Ovary (tissue), 9 donors: ENCODE results near the gene UBE2S. TPM values are rescaled to one million over a fixed set of nuclear protein-coding genes. Genes with fewer than 3 reads are reported as not detected.

Source experiments
- DNase-seq, 5 donors: peaks; one replicate each; pipeline ENCODE4 v3.0.0-alpha.2; 2019 to 2020
- H3K27ac ChIP-seq, 2 donors: fragments of 200-600 bp; one replicate each; pipeline versions ENCODE4 v1.5.1 to v1.8.0; 2019 to 2022
- H3K27me3 ChIP-seq: fragments of 200-600 bp; one replicate; pipeline ENCODE4 v1.8.0; 2022
- H3K36me3 ChIP-seq: fragments of 200-600 bp; sonication (generic); one replicate; pipeline ENCODE4 v1.5.1; 2019
- H3K4me1 ChIP-seq: one replicate; pipeline ENCODE4 v1.8.1; 2013; ENCODE audit warnings: mild to moderate bottlenecking, moderate library complexity; ENCODE audit not compliant: insufficient read depth
- H3K4me3 ChIP-seq: fragments of 200-600 bp; sonication (generic); one replicate; pipeline ENCODE4 v1.5.1; 2017
- H3K9me3 ChIP-seq, 2 donors: fragments of 200-600 bp in 1 of 2; sonication (generic) in 1 of 2; one replicate each; pipeline versions ENCODE4 v1.5.1 to v1.8.1; 2013 to 2019; ENCODE audit warnings: mild to moderate bottlenecking in 1 of 2, moderate library complexity in 1 of 2
- EP300 ChIP-seq: sonication (generic); formaldehyde crosslinking; IDR thresholded peaks from one replicate; pipeline ENCODE4 v1.6.1; 2017; ENCODE audit warnings: antibody characterized with exemption
- POLR2A ChIP-seq: fragments of 450-650 bp; IDR thresholded peaks from one replicate; pipeline ENCODE4 v1.6.1; 2017; ENCODE audit warnings: antibody characterized with exemption, mild to moderate bottlenecking, moderate library complexity
- WGBS, 3 donors: extraction: QIAGEN DNeasy Blood & Tissue Kit in 1 of 3; methylation state at CpG; one replicate each; pipeline versions ENCODE4 v1.1.5 to v1.1.7; 2013 to 2017; 5-methylcytosine and 5-hydroxymethylcytosine counted together
- intact Hi-C, 4 donors: fragments of 100-400 bp; cut with DNase I; formaldehyde crosslinking; loops; one replicate each; pipeline versions ENCODE4 v1.11.0 to v1.15.1; 2022 to 2023
- polyA plus RNA-seq, 2 donors: library from polyadenylated mRNA; stranded (reverse); fragments of 200-250 nt in 1 of 2; fragments of 350-450 nt in 1 of 2; fragmentation: Illumina TruSeq in 1 of 2; extraction: RNeasy Lipid Tissue Mini Kit (QIAGEN cat#74804) in 1 of 2; gene quantifications; one replicate each; pipeline ENCODE4 v1.2.3, GENCODE V29; 2013 to 2014
- total RNA-seq, 7 donors: library from RNA; depleted of rRNA in 2 of 7; stranded (reverse); fragments of >200 nt in 2 of 7; fragmentation: NEBNext Ultra II Directional in 3 of 7; extraction: Animal tissue kit (Norgen Biotek cat#: 25700) in 3 of 7; gene quantifications; one replicate each; pipeline versions ENCODE4 v1.1.0 to v1.2.4, GENCODE V29; 2016 to 2023
- TF ChIP-seq, protein P1 (sequence below), 3 donors: fragments of 450-650 bp in 2 of 3; fragments of 200-600 bp in 1 of 3; IDR thresholded peaks; one replicate each; pipeline versions ENCODE4 v1.5.1 to v1.8.0; 2016 to 2022; ENCODE audit warnings: antibody characterized with exemption in 3 of 3, mild to moderate bottlenecking in 1 of 3
- donor health status: DM: no; HTN: no; CAD: no; lungs with moderate emphysema.
- donor health status: DM: no; HTN: no; CAD: no.
- donor health status: Bipolar disorder and iron deficiency.
- donor health status: DM: yes; HTN: yes; CAD: no.
- donor health status: DM: no; HTN: no; CAD: no.
- donor health status: DM: yes; HTN: yes; CAD: no.

Gene UBE2S
- total and polyA plus RNA-seq, 9 donors = 3.2 to 30.1 (median 16.1) TPM

DNA sequence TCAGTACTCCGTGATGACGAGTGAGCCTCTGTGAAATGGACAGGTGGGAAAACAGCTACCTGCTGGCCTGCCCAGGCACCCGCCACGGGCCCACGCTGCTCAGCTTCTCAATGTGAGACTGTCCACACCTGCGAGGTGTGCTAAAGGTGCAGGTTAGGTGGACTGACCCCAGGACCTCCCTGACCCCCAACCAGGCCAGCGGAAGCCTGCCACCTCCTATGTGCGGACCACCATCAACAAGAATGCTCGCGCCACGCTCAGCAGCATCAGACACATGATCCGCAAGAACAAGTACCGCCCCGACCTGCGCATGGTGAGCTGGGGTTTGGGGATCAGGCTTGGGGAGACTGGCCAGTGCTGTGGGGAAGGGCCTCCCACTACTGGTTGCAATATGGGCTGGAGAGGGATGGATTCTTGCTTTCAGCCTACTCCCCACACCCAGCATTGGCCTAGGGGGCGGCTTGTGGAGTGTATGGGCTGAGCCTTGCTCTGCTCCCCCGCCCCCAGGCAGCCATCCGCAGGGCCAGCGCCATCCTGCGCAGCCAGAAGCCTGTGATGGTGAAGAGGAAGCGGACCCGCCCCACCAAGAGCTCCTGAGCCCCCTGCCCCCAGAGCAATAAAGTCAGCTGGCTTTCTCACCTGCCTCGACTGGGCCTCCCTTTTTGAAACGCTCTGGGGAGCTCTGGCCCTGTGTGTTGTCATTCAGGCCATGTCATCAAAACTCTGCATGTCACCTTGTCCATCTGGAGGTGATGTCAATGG lies 19.7 kb downstream of the UBE2S start:
- Histone ChIP-seq H3K36me3 (no peaks in the 10 kb centered on the region), H3K27ac (no peak overlapping the region), H3K9me3 (no peaks in the 10 kb centered on the region), H3K4me3 (no peak overlapping the region), H3K4me1 (peaks cover 26% of the 10 kb centered on the region), H3K27me3 (no peaks in the 10 kb centered on the region)
- WGBS, 3 donors = 66 to 74% (median 69%) methylated on average over 24 of the region's 24 CpGs
- intact Hi-C loops = loop anchor here in 3 of 4 donors (5.0 to 10.0 kb wide), 4 partner anchors 74 to 117 kb away; partner anchors contain the start of genes C19orf85 (in 1 of the 3) and ISOC2 (in 1 of the 3)
- no peak for DNase-seq
- TF ChIP-seq POLR2A = no peak
- TF ChIP-seq EP300 = no peak

DNA sequence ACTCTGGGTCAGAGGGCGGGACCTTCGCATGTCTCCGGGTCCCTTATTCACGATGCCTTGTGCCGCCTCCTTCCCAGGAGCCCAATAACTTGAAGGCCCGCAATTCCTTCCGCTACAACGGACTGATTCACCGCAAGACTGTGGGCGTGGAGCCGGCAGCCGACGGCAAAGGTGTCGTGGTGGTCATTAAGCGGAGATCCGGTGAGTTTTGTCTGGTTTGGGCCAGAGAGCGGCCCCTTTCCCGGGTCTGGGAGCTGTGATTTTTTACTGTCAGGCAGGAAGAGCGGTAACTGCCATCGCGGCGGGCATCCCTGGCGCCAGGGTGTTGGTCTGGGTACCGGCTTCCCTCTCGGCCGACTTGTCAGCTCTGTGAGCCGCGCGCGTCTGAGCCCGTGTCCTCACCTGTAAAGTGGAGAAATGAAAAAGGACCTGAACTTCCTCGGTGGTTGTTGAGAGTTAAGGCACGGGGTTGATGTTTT lies 21.1 kb downstream of the UBE2S start:
- no peaks in the 10 kb centered on the region for H3K9me3 ChIP-seq
- peak overlapping the region; percentile 64 to 95 for H3K27ac ChIP-seq
- 1 to 2% (median 2%) methylated on average over 33 of the region's 33 CpGs for WGBS, 3 donors
- intact Hi-C loops = loop anchor here in 3 of 4 donors (5.0 to 10.0 kb wide), 4 partner anchors 76 to 118 kb away; partner anchors contain the start of genes C19orf85 (in 1 of the 3) and ISOC2 (in 1 of the 3)
- TF ChIP-seq EP300 (no peak), POLR2A (no peak)
- TF ChIP-seq, protein P1, sequence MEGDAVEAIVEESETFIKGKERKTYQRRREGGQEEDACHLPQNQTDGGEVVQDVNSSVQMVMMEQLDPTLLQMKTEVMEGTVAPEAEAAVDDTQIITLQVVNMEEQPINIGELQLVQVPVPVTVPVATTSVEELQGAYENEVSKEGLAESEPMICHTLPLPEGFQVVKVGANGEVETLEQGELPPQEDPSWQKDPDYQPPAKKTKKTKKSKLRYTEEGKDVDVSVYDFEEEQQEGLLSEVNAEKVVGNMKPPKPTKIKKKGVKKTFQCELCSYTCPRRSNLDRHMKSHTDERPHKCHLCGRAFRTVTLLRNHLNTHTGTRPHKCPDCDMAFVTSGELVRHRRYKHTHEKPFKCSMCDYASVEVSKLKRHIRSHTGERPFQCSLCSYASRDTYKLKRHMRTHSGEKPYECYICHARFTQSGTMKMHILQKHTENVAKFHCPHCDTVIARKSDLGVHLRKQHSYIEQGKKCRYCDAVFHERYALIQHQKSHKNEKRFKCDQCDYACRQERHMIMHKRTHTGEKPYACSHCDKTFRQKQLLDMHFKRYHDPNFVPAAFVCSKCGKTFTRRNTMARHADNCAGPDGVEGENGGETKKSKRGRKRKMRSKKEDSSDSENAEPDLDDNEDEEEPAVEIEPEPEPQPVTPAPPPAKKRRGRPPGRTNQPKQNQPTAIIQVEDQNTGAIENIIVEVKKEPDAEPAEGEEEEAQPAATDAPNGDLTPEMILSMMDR (IDR thresholded peaks at IDR 0.05) = no peak
- no peaks in the 10 kb centered on the region for H3K27me3 ChIP-seq
- peak in 1 of 5 donors; percentile 41 for DNase-seq
- peaks cover 26% of the 10 kb centered on the region for H3K4me1 ChIP-seq
- H3K36me3 ChIP-seq = no peaks in the 10 kb centered on the region
- H3K4me3 ChIP-seq = peak overlapping the region; percentile 56

DNA sequence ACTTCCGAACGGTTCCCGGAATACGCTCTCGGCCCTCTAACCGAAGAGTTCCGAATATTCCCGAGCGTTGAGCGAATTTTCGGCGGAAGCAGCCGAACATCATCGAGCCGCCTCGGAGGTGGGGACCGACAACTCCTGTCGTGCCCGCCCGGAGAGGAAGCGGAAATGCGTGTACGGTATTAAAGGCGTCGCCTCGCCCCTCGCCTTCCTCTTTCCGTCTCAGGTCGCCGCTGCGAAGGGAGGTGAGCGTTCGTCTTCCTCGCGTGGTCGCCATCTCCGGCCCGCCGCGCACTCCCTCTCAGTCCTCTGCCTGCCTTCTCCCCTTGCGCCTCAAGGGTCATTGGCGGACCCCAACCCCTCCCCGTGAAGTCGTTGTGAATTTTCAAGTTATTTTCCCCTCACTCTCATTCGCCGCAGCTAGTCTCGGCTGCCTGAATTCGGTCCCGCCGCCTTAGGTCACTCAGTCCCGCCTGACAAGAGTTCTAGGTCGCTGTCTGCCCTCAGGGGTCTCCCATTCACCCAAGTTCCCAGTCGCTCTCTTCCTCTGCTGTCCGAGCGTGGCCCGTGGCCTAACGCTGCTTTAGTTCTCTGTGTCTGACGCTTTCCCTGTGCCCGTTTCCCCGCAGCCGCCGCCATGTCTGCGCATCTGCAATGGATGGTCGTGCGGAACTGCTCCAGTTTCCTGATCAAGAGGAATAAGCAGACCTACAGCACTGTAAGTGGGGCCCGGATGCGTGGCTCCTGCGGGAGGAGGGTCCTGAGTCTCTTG lies 21.7 kb downstream of the UBE2S start, which contains the start of gene RPL28:
Gene RPL28 (plus strand): TSS at position 209 of the 769 bp plus-strand sequence. CDS start 426 bp downstream, at position 635.
- H3K9me3 ChIP-seq = no peaks in the 10 kb centered on the region
- intact Hi-C loops = loop anchor here in 3 of 4 donors (5.0 to 10.0 kb wide), 4 partner anchors 76 to 119 kb away; partner anchors contain the start of genes C19orf85 (in 1 of the 3) and ISOC2 (in 1 of the 3)
- H3K4me1 ChIP-seq = peaks cover 26% of the 10 kb centered on the region
- no peaks in the 10 kb centered on the region for H3K27me3 ChIP-seq
- peak; percentile 98 to 99 (median 99) for DNase-seq
- peak within 1 kb of the TSS; percentile 56 for H3K4me3 ChIP-seq
- TF ChIP-seq EP300 (no peak), POLR2A (peak; percentile 94)
- TF ChIP-seq, protein P1 (IDR thresholded peaks at IDR 0.05) = peak in 2 of 3 donors; percentile 16 to 21
- 0 to 1% (median 0%) methylated on average over 68 of the region's 68 CpGs for WGBS, 3 donors
- H3K27ac ChIP-seq = peak within 1 kb of the TSS; percentile 73 to 95
- no peaks in the 10 kb centered on the region for H3K36me3 ChIP-seq

GRCh38 chr19:55384920-55385723 lies 22.5 kb downstream of the UBE2S start:
- Histone ChIP-seq H3K9me3 (no peaks in the 10 kb centered on the region), H3K4me3 (peak overlapping the region; percentile 56), H3K36me3 (no peaks in the 10 kb centered on the region), H3K27ac (peak overlapping the region; percentile 73 to 95), H3K4me1 (peaks cover 26% of the 10 kb centered on the region), H3K27me3 (no peaks in the 10 kb centered on the region)
- intact Hi-C loops = loop anchor here in 3 of 4 donors (5.0 to 10.0 kb wide), 6 partner anchors 43 to 120 kb away; partner anchors contain the start of genes C19orf85 (in 1 of the 3) and ISOC2 (in 1 of the 3)
- TF ChIP-seq, protein P1 (IDR thresholded peaks at IDR 0.05) = no peak
- peak; percentile 65 for TF ChIP-seq EP300
- 8 to 10% (median 10%) methylated on average over 34 of the region's 34 CpGs for WGBS, 3 donors
- DNase-seq = peak; percentile 95 to 98 (median 97)
